H1 (cell line): Measurements from ENCODE around the gene GRIK1. TPM values are rescaled to one million over a fixed set of nuclear protein-coding genes. Genes with fewer than 3 reads are reported as not detected.

Source experiments
- CTCF ChIA-PET: fragments of 300-600 bp; sonication (Branson Sonifier 250); formaldehyde crosslinking; loops from one replicate; lab custom pipeline; 2021; ENCODE audit not compliant: partially characterized antibody; lab: Charles Lee
- POLR2A ChIA-PET: fragments of 300-600 bp; sonication (Branson Sonifier 250); formaldehyde crosslinking; loops from one replicate; lab custom pipeline; 2021; ENCODE audit warnings: inconsistent platforms; ENCODE audit not compliant: partially characterized antibody; lab: Charles Lee
- DNase-seq, 2 experiments: peaks; one replicate each; pipeline versions ENCODE4 v3.0.0 to v3.0.0-alpha.2; 2010 to 2022; ENCODE audit warnings: low spot score in 2 of 2, low read depth in 1 of 2, mixed read lengths in 1 of 2
- FAIRE-seq: peaks from 2 replicates; lab custom pipeline; 2011; peaks lifted over from hg19 to GRCh38; lab: Jason Lieb, UNC
- H2AFZ ChIP-seq: 2 replicates; pipeline ENCODE4 v1.8.1; 2012; ENCODE audit warnings: low read length, inconsistent platforms
- H2AK5ac ChIP-seq: 2 replicates; pipeline ENCODE4 v1.6.1; 2013; ENCODE audit warnings: low read depth, low read length
- H2BK120ac ChIP-seq: replicated peaks from 2 replicates; pipeline ENCODE3; 2013; ENCODE audit warnings: low read depth, low read length, inconsistent platforms
- H2BK12ac ChIP-seq: 2 replicates; pipeline ENCODE4 v1.6.1; 2013; ENCODE audit warnings: low read depth, low read length
- H2BK15ac ChIP-seq: 2 replicates; pipeline ENCODE4 v1.6.1; 2013; ENCODE audit warnings: low read length
- H2BK20ac ChIP-seq: 2 replicates; pipeline ENCODE4 v1.6.1; 2013; ENCODE audit warnings: low read length
- H2BK5ac ChIP-seq: 2 replicates; pipeline ENCODE4 v1.6.1; 2013; ENCODE audit warnings: low read depth, low read length
- H3K14ac ChIP-seq: 2 replicates; pipeline ENCODE4 v1.6.1; 2013; ENCODE audit warnings: inconsistent platforms; ENCODE audit not compliant: insufficient read length
- H3K18ac ChIP-seq: 2 replicates; pipeline ENCODE4 v1.6.1; 2013; ENCODE audit warnings: low read length; ENCODE audit errors: extremely low read depth
- H3K23ac ChIP-seq: 2 replicates; pipeline ENCODE4 v1.6.1; 2013; ENCODE audit warnings: inconsistent platforms; ENCODE audit not compliant: insufficient read length
- H3K23me2 ChIP-seq: 2 replicates; pipeline ENCODE4 v1.6.1; 2013; ENCODE audit warnings: low read depth, low read length
- H3K27ac ChIP-seq: 2 replicates; pipeline ENCODE4 v1.6.1; 2011; ENCODE audit warnings: low read depth, low read length, inconsistent platforms
- H3K27me3 ChIP-seq, 4 experiments: replicated peaks in 1 of 4; 1 replicate in 1 of 4; 2 replicates in 3 of 4; pipeline versions ENCODE4 v1.6.1 to v1.8.1; 2011 to 2013; ENCODE audit warnings: low read length in 3 of 4, mild to moderate bottlenecking in 3 of 4, inconsistent platforms in 2 of 4, mixed read lengths in 2 of 4, moderate library complexity in 1 of 4; ENCODE audit not compliant: control insufficient read depth in 3 of 4, insufficient read depth in 3 of 4; ENCODE audit errors: extremely low read depth in 1 of 4
- H3K36me3 ChIP-seq, 4 experiments: 2 replicates each; pipeline versions ENCODE4 v1.6.1 to v1.8.1; 2011 to 2013; ENCODE audit warnings: mild to moderate bottlenecking in 4 of 4, low read length in 3 of 4, moderate library complexity in 2 of 4, control low read depth in 1 of 4, inconsistent platforms in 1 of 4; ENCODE audit not compliant: insufficient read depth in 4 of 4, control insufficient read depth in 2 of 4
- H3K4ac ChIP-seq: replicated peaks from 2 replicates; pipeline ENCODE3; 2013; ENCODE audit warnings: low read length, low read depth, mixed read lengths, inconsistent platforms; ENCODE audit not compliant: insufficient read length
- H3K4me1 ChIP-seq, 4 experiments: replicated peaks in 1 of 4; 1 replicate in 1 of 4; 2 replicates in 3 of 4; pipeline versions ENCODE4 v1.6.1 to v1.8.1; 2011 to 2013; ENCODE audit warnings: low read length in 3 of 4, inconsistent platforms in 2 of 4, mixed read lengths in 1 of 4; ENCODE audit not compliant: insufficient read depth in 4 of 4, control insufficient read depth in 3 of 4
- H3K4me2 ChIP-seq, 2 experiments: 2 replicates each; pipeline versions ENCODE4 v1.6.1 to v1.8.1; 2011 to 2013; ENCODE audit warnings: low read depth in 2 of 2, low read length in 2 of 2, control low read depth in 1 of 2, inconsistent platforms in 1 of 2, mild to moderate bottlenecking in 1 of 2; ENCODE audit not compliant: insufficient read depth in 1 of 2
- H3K4me3 ChIP-seq, 4 experiments: fragments of 200-600, 300-600 bp in 1 of 4; sonication (generic), shearing (Covaris generic), sonication (Bioruptor Twin) in 1 of 4; 2 replicates each; pipeline versions ENCODE4 v1.5.1 to v1.8.1; 2011 to 2016; ENCODE audit warnings: low read length in 4 of 4, low read depth in 3 of 4, control low read depth in 2 of 4, inconsistent platforms in 2 of 4, mild to moderate bottlenecking in 2 of 4, mixed read lengths in 1 of 4, moderate library complexity in 1 of 4; ENCODE audit not compliant: insufficient read depth in 2 of 4; ENCODE audit errors: extremely low read depth in 1 of 4
- H3K56ac ChIP-seq: replicated peaks from 2 replicates; pipeline ENCODE3; 2013; ENCODE audit warnings: low read depth, mild to moderate bottlenecking, mixed read lengths, low read length, inconsistent platforms; ENCODE audit not compliant: insufficient read length
- H3K79me1 ChIP-seq: 2 replicates; pipeline ENCODE4 v1.6.1; 2013; ENCODE audit warnings: low read depth, low read length, control low read depth
- H3K79me2 ChIP-seq, 2 experiments: 2 replicates each; pipeline versions ENCODE4 v1.6.1 to v1.8.1; 2012 to 2013; ENCODE audit warnings: low read length in 2 of 2, mild to moderate bottlenecking in 2 of 2, inconsistent platforms in 1 of 2; ENCODE audit not compliant: insufficient read depth in 2 of 2, control insufficient read depth in 1 of 2
- H3K9ac ChIP-seq, 4 experiments: replicated peaks in 1 of 4; 1 replicate in 1 of 4; 2 replicates in 3 of 4; pipeline versions ENCODE4 v1.6.1 to v1.8.1; 2011 to 2013; ENCODE audit warnings: low read depth in 3 of 4, low read length in 3 of 4, control low read depth in 2 of 4, mild to moderate bottlenecking in 2 of 4, moderate library complexity in 2 of 4, inconsistent platforms in 1 of 4; ENCODE audit errors: extremely low read depth in 1 of 4
- H3K9me3 ChIP-seq, 2 experiments: 2 replicates each; pipeline versions ENCODE4 v1.6.1 to v1.8.1; 2012 to 2013; ENCODE audit warnings: mild to moderate bottlenecking in 2 of 2, moderate library complexity in 2 of 2, control low read depth in 1 of 2, inconsistent platforms in 1 of 2, low read depth in 1 of 2, low read length in 1 of 2, mixed read lengths in 1 of 2; ENCODE audit not compliant: insufficient read depth in 2 of 2
- H4K20me1 ChIP-seq, 2 experiments: replicated peaks in 1 of 2; 2 replicates each; pipeline versions ENCODE3 to v1.8.1; 2011 to 2013; ENCODE audit warnings: inconsistent platforms in 2 of 2, low read length in 2 of 2, mild to moderate bottlenecking in 1 of 2; ENCODE audit not compliant: insufficient read depth in 2 of 2, control insufficient read depth in 1 of 2
- H4K5ac ChIP-seq: 2 replicates; pipeline ENCODE4 v1.6.1; 2013; ENCODE audit warnings: low read length, low read depth, mixed read lengths, inconsistent platforms; ENCODE audit not compliant: insufficient read length
- H4K8ac ChIP-seq: 2 replicates; pipeline ENCODE4 v1.8.0; 2013; ENCODE audit warnings: mild to moderate bottlenecking, moderate library complexity, low read length, inconsistent platforms; ENCODE audit not compliant: insufficient read depth; ENCODE audit errors: extremely low read depth
- H4K91ac ChIP-seq: replicated peaks from 2 replicates; pipeline ENCODE3; 2013; ENCODE audit warnings: low read length, mixed read lengths, inconsistent platforms; ENCODE audit not compliant: insufficient read length
- HDAC2 ChIP-seq, 2 experiments: fragments of 300-600 bp in 1 of 2; sonication (generic) in 1 of 2; IDR thresholded peaks; 2 replicates each; pipeline ENCODE4 v1.6.1; 2011 to 2012; ENCODE audit warnings: low read depth in 2 of 2, low read length in 2 of 2, mild to moderate bottlenecking in 2 of 2, moderate library complexity in 2 of 2, borderline replicate concordance in 1 of 2, inconsistent platforms in 1 of 2
- POLR2AphosphoS5 ChIP-seq: IDR thresholded peaks from 2 replicates; pipeline ENCODE4 v1.6.1; 2011; ENCODE audit warnings: low read depth, low read length
- SP1 ChIP-seq: IDR thresholded peaks from 2 replicates; pipeline ENCODE4 v1.6.1; 2011; ENCODE audit warnings: low read depth, low read length
- TAF7 ChIP-seq: optimal IDR thresholded peaks from 2 replicates; pipeline ENCODE3; 2011; ENCODE audit warnings: low read depth, mild to moderate bottlenecking, inconsistent platforms, low read length, moderate library complexity, borderline replicate concordance
- WGBS, 2 experiments: shearing (Covaris generic) in 1 of 2; methylation state at CpG; one replicate each; pipeline versions ENCODE4 v1.1.6 to v1.1.7; 2013 to 2015; ENCODE audit warnings: low lambda C conversion rate in 2 of 2, mixed read lengths in 2 of 2, inconsistent platforms in 1 of 2, low coverage in 1 of 2, missing lambda C conversion rate in 1 of 2; ENCODE audit not compliant: insufficient replicate concordance in 2 of 2, insufficient coverage in 1 of 2, insufficient read length in 1 of 2; ENCODE audit errors: extremely low coverage in 1 of 2, missing lambda C conversion rate in 1 of 2; 5-methylcytosine and 5-hydroxymethylcytosine counted together
- polyA plus RNA-seq, 7 experiments: library from polyadenylated mRNA; depleted of rRNA in 3 of 7; stranded (reverse) in 5 of 7; unstranded in 2 of 7; fragments of >200 nt in 5 of 7; fragments of 200-250 nt in 2 of 7; gene quantifications; 1 replicate in 5 of 7; 2 replicates in 1 of 7; 4 replicates in 1 of 7; pipeline versions ENCODE4 v1.2.1 to v1.2.3, GENCODE V29; 2011 to 2013; ENCODE audit warnings: missing spikeins in 2 of 7, mixed read lengths in 2 of 7
- total RNA-seq: library from RNA; stranded (reverse); fragmentation: NEBNext Ultra II Directional; extraction: Animal tissue kit (Norgen Biotek cat#: 25700); gene quantifications from 2 replicates; pipeline ENCODE4 v1.2.1, GENCODE V29; 2021

GRIK1 gene
- total and polyA plus RNA-seq, 2 of the 8 experiments (the other 6 are each of a cell fraction or from before 2014, with no cell fraction given), result 0.11 to 0.32 TPM

GRCh38 chr21:29506947-29507346, 432.8 kb downstream of the GRIK1 start:
- H4K91ac ChIP-seq, result no peak overlapping the region
- no peaks in the 10 kb centered on the region for H3K4me1 ChIP-seq
- H2BK20ac ChIP-seq, result no peak overlapping the region
- no peak for TF ChIP-seq HDAC2 (IDR thresholded peaks at IDR 0.05; ENCODE audit: borderline replicate concordance in 1 of 2, low read depth in 2 of 2, low read length in 2 of 2)
- TF ChIP-seq POLR2AphosphoS5, result no peak
- TF ChIP-seq SP1, result no peak
- TF ChIP-seq TAF7, result no peak
- H2BK12ac ChIP-seq, result no peak overlapping the region
- no peak overlapping the region for H3K4ac ChIP-seq
- DNase-seq, result no peak
- FAIRE-seq, result no peak
- H3K27ac ChIP-seq, result no peak overlapping the region
- no peaks in the 10 kb centered on the region for H3K27me3 ChIP-seq
- no peaks in the 10 kb centered on the region for H3K36me3 ChIP-seq
- no peak overlapping the region for H2BK15ac ChIP-seq
- H2AFZ ChIP-seq, result no peak overlapping the region
- no peak overlapping the region for H2AK5ac ChIP-seq
- ChIA-PET CTCF (no interaction called here), POLR2A (no interaction called here)
- H3K4me2 ChIP-seq, result no peak overlapping the region
- no peak overlapping the region for H3K56ac ChIP-seq
- no peak overlapping the region for H3K14ac ChIP-seq
- no peak overlapping the region for H4K8ac ChIP-seq
- no peaks in the 10 kb centered on the region for H3K23me2 ChIP-seq
- H3K4me3 ChIP-seq, result no peak overlapping the region
- H4K5ac ChIP-seq, result no peak overlapping the region
- H3K9ac ChIP-seq, result no peak overlapping the region
- H3K79me1 ChIP-seq, result no peaks in the 10 kb centered on the region
- WGBS, 2 experiments, result 90% methylated on average over 3 of the region's 3 CpGs; no CpG with 5 or more reads in 1 of the 2 experiments
- no peaks in the 10 kb centered on the region for H4K20me1 ChIP-seq
- no peaks in the 10 kb centered on the region for H3K9me3 ChIP-seq
- no peak overlapping the region for H3K18ac ChIP-seq
- no peak overlapping the region for H2BK5ac ChIP-seq
- no peak overlapping the region for H2BK120ac ChIP-seq
- H3K23ac ChIP-seq, result no peak overlapping the region
- H3K79me2 ChIP-seq, result no peaks in the 10 kb centered on the region
